Kidney (tissue), 14 donors: Measurements from ENCODE around the gene IL18R1. TPM values are rescaled to one million over a fixed set of nuclear protein-coding genes. Genes with fewer than 3 reads are reported as not detected.

Source experiments
- DNase-seq, 5 donors: peaks; one replicate each; pipeline ENCODE4 v3.0.0-alpha.2; 2013 to 2020
- FAIRE-seq: peaks from 2 replicates; lab custom pipeline; 2012; peaks lifted over from hg19 to GRCh38; lab: Jason Lieb, UNC
- H3K27ac ChIP-seq, 2 donors: one replicate each; pipeline ENCODE4 v1.7.0; 2013; ENCODE audit warnings: low read depth in 2 of 2, low read length in 2 of 2, inconsistent platforms in 1 of 2
- H3K27me3 ChIP-seq: one replicate; pipeline ENCODE4 v1.7.1; 2013; ENCODE audit warnings: low read length, inconsistent platforms; ENCODE audit not compliant: control insufficient read depth, insufficient read depth
- H3K36me3 ChIP-seq, 3 donors: one replicate each; pipeline versions ENCODE4 v1.7.0 to v1.7.1; 2013; ENCODE audit warnings: low read length in 3 of 3, control low read depth in 1 of 3, inconsistent platforms in 1 of 3; ENCODE audit not compliant: insufficient read depth in 3 of 3, control insufficient read depth in 2 of 3
- H3K4me1 ChIP-seq, 3 donors: one replicate each; pipeline versions ENCODE4 v1.7.0 to v1.7.1; 2013; ENCODE audit warnings: low read length in 3 of 3, inconsistent platforms in 1 of 3, low read depth in 1 of 3; ENCODE audit not compliant: control insufficient read depth in 2 of 3, insufficient read depth in 2 of 3
- H3K4me3 ChIP-seq, 3 donors: one replicate each; pipeline versions ENCODE4 v1.7.0 to v1.8.1; 2013; ENCODE audit warnings: low read length in 3 of 3, control low read depth in 1 of 3, inconsistent platforms in 1 of 3
- H3K9ac ChIP-seq, 3 donors: one replicate each; pipeline versions ENCODE4 v1.7.0 to v1.7.1; 2013; ENCODE audit warnings: low read length in 3 of 3, control low read depth in 1 of 3, inconsistent platforms in 1 of 3
- H3K9me3 ChIP-seq, 3 donors: one replicate each; pipeline versions ENCODE4 v1.7.0 to v1.7.1; 2013; ENCODE audit warnings: low read length in 3 of 3, control low read depth in 1 of 3, inconsistent platforms in 1 of 3; ENCODE audit not compliant: control insufficient read depth in 2 of 3, insufficient read depth in 1 of 3
- intact Hi-C: fragments of 100-400 bp; cut with DNase I; formaldehyde crosslinking; loops from one replicate; pipeline ENCODE4 v1.11.1; 2022
- polyA plus RNA-seq: library from polyadenylated mRNA; stranded (reverse); fragments of 350-450 nt; fragmentation: Illumina TruSeq; extraction: RNeasy Lipid Tissue Mini Kit (QIAGEN cat#74804); gene quantifications from one replicate; pipeline ENCODE4 v1.2.3, GENCODE V29; 2014; ENCODE audit warnings: low read depth, low replicate concordance; ENCODE audit not compliant: insufficient read depth
- total RNA-seq: library from RNA; stranded (reverse); fragmentation: NEBNext Ultra II Directional; extraction: Animal tissue kit (Norgen Biotek cat#: 25700); gene quantifications from one replicate; pipeline ENCODE4 v1.2.1, GENCODE V29; 2021
- TF ChIP-seq, protein P1 (sequence below): IDR thresholded peaks from 3 replicates; pipeline ENCODE4 v1.5.1; 2012; ENCODE audit warnings: mild to moderate bottlenecking, moderate library complexity, borderline replicate concordance; ENCODE audit not compliant: insufficient read depth; ENCODE audit errors: extremely low read depth
- donor health status: control.
- donor health status: control.
- donor health status: control.
- donor health status: control.
- donor health status: control.
- donor health status: DM: yes; HTN: yes; CAD: no.
- donor health status: Normal renal cell carcinoma (clear cell type).

The IL18R1 gene
- total and polyA plus RNA-seq, 2 donors from 2014 or later: 3.6 to 14.9 TPM

GRCh38 chr2:102366406-102367112 is 11.0 kb downstream of the IL18R1 start:
- no peaks in the 10 kb centered on the region for H3K9me3 ChIP-seq
- no peak overlapping the region for H3K27ac ChIP-seq
- no peak for DNase-seq
- no peak overlapping the region for H3K4me3 ChIP-seq
- no peaks in the 10 kb centered on the region for H3K36me3 ChIP-seq
- intact Hi-C loops: no loop called here
- TF ChIP-seq, protein P1, sequence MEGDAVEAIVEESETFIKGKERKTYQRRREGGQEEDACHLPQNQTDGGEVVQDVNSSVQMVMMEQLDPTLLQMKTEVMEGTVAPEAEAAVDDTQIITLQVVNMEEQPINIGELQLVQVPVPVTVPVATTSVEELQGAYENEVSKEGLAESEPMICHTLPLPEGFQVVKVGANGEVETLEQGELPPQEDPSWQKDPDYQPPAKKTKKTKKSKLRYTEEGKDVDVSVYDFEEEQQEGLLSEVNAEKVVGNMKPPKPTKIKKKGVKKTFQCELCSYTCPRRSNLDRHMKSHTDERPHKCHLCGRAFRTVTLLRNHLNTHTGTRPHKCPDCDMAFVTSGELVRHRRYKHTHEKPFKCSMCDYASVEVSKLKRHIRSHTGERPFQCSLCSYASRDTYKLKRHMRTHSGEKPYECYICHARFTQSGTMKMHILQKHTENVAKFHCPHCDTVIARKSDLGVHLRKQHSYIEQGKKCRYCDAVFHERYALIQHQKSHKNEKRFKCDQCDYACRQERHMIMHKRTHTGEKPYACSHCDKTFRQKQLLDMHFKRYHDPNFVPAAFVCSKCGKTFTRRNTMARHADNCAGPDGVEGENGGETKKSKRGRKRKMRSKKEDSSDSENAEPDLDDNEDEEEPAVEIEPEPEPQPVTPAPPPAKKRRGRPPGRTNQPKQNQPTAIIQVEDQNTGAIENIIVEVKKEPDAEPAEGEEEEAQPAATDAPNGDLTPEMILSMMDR: no peak
- H3K27me3 ChIP-seq: no peaks in the 10 kb centered on the region
- H3K4me1 ChIP-seq: no peaks in the 10 kb centered on the region
- H3K9ac ChIP-seq: no peak overlapping the region
- FAIRE-seq: no peak

DNA sequence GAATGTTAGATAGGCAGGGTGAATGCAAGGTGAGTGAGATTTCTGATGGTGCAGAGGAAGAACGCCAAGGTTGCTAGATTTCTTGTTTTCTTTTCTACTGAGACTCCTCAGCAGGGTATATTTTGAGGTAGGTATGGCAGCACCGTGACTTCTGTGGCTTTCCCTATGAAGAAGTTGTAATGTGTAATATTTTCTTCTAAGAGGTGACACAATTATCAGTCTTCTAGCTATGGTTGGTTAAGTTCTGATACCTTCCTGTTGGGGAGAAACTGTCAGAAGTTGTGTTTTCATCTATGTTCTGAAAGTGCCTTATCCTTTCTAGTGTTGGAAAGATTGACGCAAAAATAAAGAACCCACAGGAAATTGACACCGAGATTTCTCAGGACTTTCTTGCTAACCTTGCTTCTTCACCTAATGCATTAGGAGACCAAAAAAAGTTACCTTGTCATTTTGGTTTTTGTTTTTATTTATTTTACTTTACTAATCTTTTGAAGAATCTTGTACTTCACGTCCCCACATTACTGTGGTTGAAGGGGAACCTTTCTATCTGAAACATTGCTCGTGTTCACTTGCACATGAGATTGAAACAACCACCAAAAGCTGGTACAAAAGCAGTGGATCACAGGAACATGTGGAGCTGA is 11.9 kb downstream of the IL18R1 start:
- no peaks in the 10 kb centered on the region for H3K4me1 ChIP-seq
- no peaks in the 10 kb centered on the region for H3K9me3 ChIP-seq
- no peak overlapping the region for H3K4me3 ChIP-seq
- DNase-seq (no peak), FAIRE-seq (no peak)
- no peaks in the 10 kb centered on the region for H3K27me3 ChIP-seq
- no peak overlapping the region for H3K27ac ChIP-seq
- intact Hi-C loops: no loop called here
- no peak overlapping the region for H3K9ac ChIP-seq
- TF ChIP-seq, protein P1: no peak
- H3K36me3 ChIP-seq: no peaks in the 10 kb centered on the region

DNA sequence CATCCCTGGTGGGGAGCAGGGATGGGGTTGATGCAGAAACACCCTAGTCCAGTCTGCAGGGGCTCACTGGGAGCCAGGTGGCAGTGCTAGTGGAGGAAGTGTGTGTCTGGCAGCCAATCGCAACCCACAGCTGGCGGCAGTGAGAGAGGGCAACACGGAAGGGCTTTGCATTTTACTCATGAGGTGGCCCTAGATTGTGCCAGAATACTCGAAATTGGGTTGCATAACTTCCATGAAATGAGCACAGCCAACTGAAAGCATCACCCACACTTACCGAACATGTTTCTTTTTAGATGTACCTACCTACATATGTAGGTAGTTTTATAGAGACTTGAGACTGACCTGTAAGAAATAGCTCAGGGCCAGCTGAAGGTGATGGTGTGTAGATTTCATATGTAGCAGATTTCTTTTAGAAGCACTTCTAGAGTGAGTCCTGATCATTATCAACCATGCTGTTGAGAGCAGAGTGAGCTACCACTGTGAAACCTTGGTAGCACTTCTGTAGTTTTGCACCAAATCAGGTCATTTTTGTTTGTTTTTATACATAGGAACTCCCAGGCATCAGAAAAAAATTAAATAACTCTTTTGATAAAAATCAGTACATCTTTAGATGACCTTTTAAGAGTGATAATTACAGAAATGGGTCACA is 13.0 kb downstream of the IL18R1 start:
- intact Hi-C loops: no loop called here
- no peak for FAIRE-seq

More for the DNA sequence above, 13.0 kb downstream of the IL18R1 start:
- TF ChIP-seq, protein P1: no peak
- no peak overlapping the region for H3K27ac ChIP-seq
- no peak overlapping the region for H3K9ac ChIP-seq
- H3K27me3 ChIP-seq: no peaks in the 10 kb centered on the region
- H3K4me3 ChIP-seq: no peak overlapping the region
- no peaks in the 10 kb centered on the region for H3K9me3 ChIP-seq
- no peaks in the 10 kb centered on the region for H3K36me3 ChIP-seq
- DNase-seq: no peak
- H3K4me1 ChIP-seq: no peaks in the 10 kb centered on the region
